Vagina (tissue), 2 donors: ENCODE measurements around the gene OR2M2.

ENCODE experiments used
- CTCF ChIP-seq, 3 experiments: fragments of 450-650 bp in 2 of 3; fragments of 200-600 bp in 1 of 3; sonication (generic) in 1 of 3; IDR thresholded peaks; one replicate each; pipeline ENCODE4 v1.5.1; 2017 to 2019; ENCODE audit warnings: antibody characterized with exemption in 3 of 3, mild to moderate bottlenecking in 2 of 3, moderate library complexity in 2 of 3
- POLR2AphosphoS5 ChIP-seq, 2 donors: sonication (generic); formaldehyde crosslinking; IDR thresholded peaks; one replicate each; pipeline ENCODE4 v1.9.0; 2017; ENCODE audit warnings: antibody characterized with exemption in 2 of 2, mild to moderate bottlenecking in 2 of 2, low read depth in 1 of 2; ENCODE audit not compliant: insufficient read depth in 1 of 2

DNA sequence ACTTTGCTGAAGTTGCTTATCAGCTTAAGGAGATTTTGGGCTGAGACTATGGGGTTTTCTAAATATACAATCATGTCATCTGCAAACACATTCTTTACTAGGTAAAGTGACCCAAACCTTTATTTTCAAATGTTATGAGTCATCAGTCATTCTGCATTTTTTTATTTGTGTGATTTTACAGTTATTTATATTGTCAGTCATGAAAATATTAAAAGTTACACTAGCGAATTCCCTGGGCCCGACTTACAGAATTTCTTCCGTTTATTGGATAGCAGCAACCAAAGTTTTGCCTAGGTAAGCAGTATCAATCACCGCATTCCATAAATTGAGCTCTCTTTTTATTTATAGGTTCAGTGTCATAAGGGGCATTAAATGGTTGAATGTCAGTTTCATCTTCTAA is 15.9 kb upstream of the OR2M2 start:
- TF ChIP-seq POLR2AphosphoS5 (IDR thresholded peaks at IDR 0.05; ENCODE audit: insufficient read depth in 1 of 2, low read depth in 1 of 2): no peak
- TF ChIP-seq CTCF (IDR thresholded peaks at IDR 0.05): no peak
